H9 (cell line): ENCODE results near the gene CYSLTR2. TPM values are rescaled to one million over a fixed set of nuclear protein-coding genes. Genes with fewer than 3 reads are reported as not detected.

ENCODE experiments used
- DNase-seq: peaks from one replicate; pipeline ENCODE4 v3.0.0-alpha.2; 2017
- H2AFZ ChIP-seq: one replicate; pipeline ENCODE4 v1.6.1; 2013; ENCODE audit warnings: mild to moderate bottlenecking, low read length, control low read depth, moderate library complexity
- H2AK5ac ChIP-seq: 2 replicates; pipeline ENCODE4 v1.6.1; 2013; ENCODE audit warnings: low read length, control low read depth, mixed read lengths; ENCODE audit not compliant: insufficient read length
- H2BK120ac ChIP-seq: one replicate; pipeline ENCODE4 v1.6.1; 2013; ENCODE audit warnings: low read depth, mild to moderate bottlenecking, low read length, control low read depth, inconsistent platforms; ENCODE audit not compliant: poor library complexity, severe bottlenecking
- H2BK12ac ChIP-seq: 2 replicates; pipeline ENCODE4 v1.6.1; 2013; ENCODE audit warnings: low read length, control low read depth, mixed read lengths, low read depth; ENCODE audit not compliant: insufficient read length
- H2BK15ac ChIP-seq: 2 replicates; pipeline ENCODE4 v1.6.1; 2013; ENCODE audit warnings: low read depth, low read length, control low read depth
- H2BK20ac ChIP-seq: one replicate; pipeline ENCODE4 v1.6.1; 2013; ENCODE audit warnings: low read depth, mild to moderate bottlenecking, low read length, control low read depth, inconsistent platforms; ENCODE audit not compliant: poor library complexity, severe bottlenecking
- H2BK5ac ChIP-seq: 2 replicates; pipeline ENCODE4 v1.6.1; 2013; ENCODE audit warnings: low read length, control low read depth, mixed read lengths; ENCODE audit not compliant: insufficient read length
- H3K14ac ChIP-seq: 2 replicates; pipeline ENCODE4 v1.6.1; 2013; ENCODE audit warnings: low read length, control low read depth; ENCODE audit not compliant: insufficient read depth
- H3K18ac ChIP-seq: 2 replicates; pipeline ENCODE4 v1.6.1; 2013; ENCODE audit warnings: low read depth, mild to moderate bottlenecking, mixed read lengths, low read length, control low read depth; ENCODE audit not compliant: insufficient read length
- H3K23ac ChIP-seq: 2 replicates; pipeline ENCODE4 v1.6.1; 2013; ENCODE audit warnings: low read length, control low read depth, mixed read lengths, low read depth; ENCODE audit not compliant: insufficient read length
- H3K23me2 ChIP-seq: 2 replicates; pipeline ENCODE4 v1.6.1; 2013; ENCODE audit warnings: low read depth, mild to moderate bottlenecking, mixed read lengths, low read length, control low read depth; ENCODE audit not compliant: insufficient read length, poor library complexity, severe bottlenecking
- H3K27ac ChIP-seq: 2 replicates; pipeline ENCODE4 v1.5.1; 2013; ENCODE audit warnings: low read length, control low read depth, mixed read lengths, low read depth; ENCODE audit not compliant: insufficient read length
- H3K27me3 ChIP-seq: 2 replicates; pipeline ENCODE4 v1.6.1; 2013; ENCODE audit warnings: low read length, control low read depth, inconsistent platforms; ENCODE audit not compliant: insufficient read depth
- H3K4ac ChIP-seq: 2 replicates; pipeline ENCODE4 v1.6.1; 2013; ENCODE audit warnings: low read depth, mild to moderate bottlenecking, control low read depth, inconsistent platforms, low read length, moderate library complexity
- H3K4me1 ChIP-seq: 2 replicates; pipeline ENCODE4 v1.6.1; 2013; ENCODE audit warnings: low read length, control low read depth, inconsistent platforms; ENCODE audit not compliant: insufficient read depth
- H3K4me2 ChIP-seq: 2 replicates; pipeline ENCODE4 v1.6.1; 2013; ENCODE audit warnings: low read length, control low read depth, mixed read lengths; ENCODE audit not compliant: insufficient read length, insufficient read depth
- H3K56ac ChIP-seq: 2 replicates; pipeline ENCODE4 v1.6.1; 2013; ENCODE audit warnings: low read depth, mild to moderate bottlenecking, mixed read lengths, low read length, control low read depth; ENCODE audit not compliant: insufficient read length
- H3K79me1 ChIP-seq: 2 replicates; pipeline ENCODE4 v1.6.1; 2013; ENCODE audit warnings: low read depth, mild to moderate bottlenecking, moderate library complexity, low read length, control low read depth, inconsistent platforms; ENCODE audit not compliant: insufficient read depth, poor library complexity, severe bottlenecking
- H3K79me2 ChIP-seq: 2 replicates; pipeline ENCODE4 v1.6.1; 2013; ENCODE audit warnings: low read length, control low read depth, inconsistent platforms; ENCODE audit not compliant: insufficient read depth
- H3K9ac ChIP-seq: 2 replicates; pipeline ENCODE4 v1.6.1; 2013; ENCODE audit warnings: low read length, control low read depth, mixed read lengths; ENCODE audit not compliant: insufficient read length; ENCODE audit errors: extremely low read depth
- H3K9me3 ChIP-seq: one replicate; pipeline ENCODE4 v1.6.1; 2013; ENCODE audit warnings: low read depth, low read length, inconsistent platforms; ENCODE audit not compliant: control insufficient read depth
- H3T11ph ChIP-seq: one replicate; pipeline ENCODE4 v1.6.1; 2013; ENCODE audit warnings: mild to moderate bottlenecking, low read length, control low read depth, inconsistent platforms
- H4K20me1 ChIP-seq: one replicate; pipeline ENCODE4 v1.6.1; 2013; ENCODE audit not compliant: control insufficient read depth, insufficient read length, insufficient read depth
- H4K5ac ChIP-seq: 2 replicates; pipeline ENCODE4 v1.6.1; 2013; ENCODE audit warnings: low read depth, mild to moderate bottlenecking, mixed read lengths, low read length, control low read depth; ENCODE audit not compliant: insufficient read length
- H4K8ac ChIP-seq: replicated peaks from 2 replicates; pipeline ENCODE4 v1.6.1; 2013; ENCODE audit warnings: low read length, control low read depth, mixed read lengths, low read depth; ENCODE audit not compliant: insufficient read length
- H4K91ac ChIP-seq: 2 replicates; pipeline ENCODE4 v1.6.1; 2013; ENCODE audit warnings: low read depth, mild to moderate bottlenecking, moderate library complexity, mixed read lengths, low read length, control low read depth; ENCODE audit not compliant: insufficient read length
- H3K27ac Mint-ChIP-seq, 3 experiments: 2 replicates in 2 of 3; 3 replicates in 1 of 3; pipeline ENCODE4 v1.8.0; 2020 to 2021; ENCODE audit warnings: mixed read lengths in 3 of 3, mild to moderate bottlenecking in 1 of 3, moderate library complexity in 1 of 3
- H3K27me3 Mint-ChIP-seq: 2 replicates; pipeline ENCODE4 v1.8.0; 2021; ENCODE audit warnings: low read depth, mild to moderate bottlenecking, moderate library complexity, mixed read lengths
- H3K36me3 Mint-ChIP-seq, 3 experiments: 2 replicates in 2 of 3; 3 replicates in 1 of 3; pipeline ENCODE4 v1.8.0; 2020 to 2021; ENCODE audit warnings: low read depth in 3 of 3, mixed read lengths in 3 of 3; ENCODE audit not compliant: insufficient read depth in 1 of 3
- H3K4me1 Mint-ChIP-seq, 2 experiments: 2 replicates each; pipeline ENCODE4 v1.8.0; 2020; ENCODE audit warnings: mixed read lengths in 2 of 2
- H3K4me3 Mint-ChIP-seq, 2 experiments: 2 replicates in 1 of 2; 3 replicates in 1 of 2; pipeline ENCODE4 v1.8.0; 2020 to 2021; ENCODE audit warnings: mild to moderate bottlenecking in 2 of 2, mixed read lengths in 2 of 2, moderate library complexity in 1 of 2
- H3K9me3 Mint-ChIP-seq, 2 experiments: 2 replicates in 1 of 2; 3 replicates in 1 of 2; pipeline ENCODE4 v1.8.0; 2020; ENCODE audit warnings: mild to moderate bottlenecking in 2 of 2, mixed read lengths in 2 of 2, moderate library complexity in 1 of 2
- WGBS: extraction: QIAGEN DNeasy Blood & Tissue Kit; methylation state at CpG from one replicate; pipeline ENCODE4 v1.1.7; 2013; ENCODE audit warnings: missing lambda C conversion rate, low lambda C conversion rate, mixed read lengths; ENCODE audit not compliant: insufficient read length; ENCODE audit errors: extremely low coverage; 5-methylcytosine and 5-hydroxymethylcytosine counted together
- total RNA-seq: library from RNA; stranded (reverse); gene quantifications from 2 replicates; pipeline ENCODE4 v1.2.1, GENCODE V29; 2021
- TF ChIP-seq, protein P1 (sequence below): fragments of 200-600 bp; sonication (generic); conservative IDR thresholded peaks from 3 replicates; pipeline ENCODE4 v1.8.0; 2021; ENCODE audit warnings: antibody characterized with exemption, mild to moderate bottlenecking

CYSLTR2 gene
- total RNA-seq, 1 experiment from 2014 or later, result not detected

DNA sequence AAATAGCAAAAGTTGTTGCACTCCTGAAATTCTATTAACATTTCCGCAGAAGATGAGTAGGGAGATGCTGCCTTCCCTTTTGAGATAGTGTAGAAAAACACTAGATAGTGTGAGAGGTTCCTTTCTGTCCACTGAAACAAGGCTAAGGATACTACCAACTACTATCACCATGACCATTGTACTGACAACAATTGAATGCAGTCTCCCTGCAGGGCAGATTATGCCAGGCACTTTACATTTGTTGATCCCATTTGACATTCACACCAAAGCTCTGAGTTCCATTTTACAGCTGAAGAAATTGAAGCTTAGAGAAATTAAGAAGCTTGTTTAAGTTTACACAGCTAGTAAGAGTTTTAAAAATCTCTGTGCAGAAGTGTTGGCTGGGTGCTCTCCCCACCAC lies 55.0 kb downstream of the CYSLTR2 start:
- Mint-ChIP-seq H3K27ac (no peak overlapping the region), H3K27me3 (peaks cover 2% of the 10 kb centered on the region; the same call in 1 of the 2 replicates), H3K4me3 (no peak overlapping the region), H3K4me1 (peaks cover 15 to 18% of the 10 kb centered on the region in 2 experiments), H3K36me3 (peaks cover 3 to 30% (median 8%) of the 10 kb centered on the region in 3 experiments; a peak in 6 of 7 replicates), H3K9me3 (peaks cover 33 to 35% of the 10 kb centered on the region in 2 experiments)
- DNase-seq, result no peak
- H4K5ac ChIP-seq, result no peak overlapping the region
- no peak overlapping the region for H2BK12ac ChIP-seq
- H2AFZ ChIP-seq, result no peak overlapping the region
- H3K4me1 ChIP-seq, result no peaks in the 10 kb centered on the region
- no peak overlapping the region for H2BK15ac ChIP-seq
- H3K4ac ChIP-seq, result no peak overlapping the region
- H2BK120ac ChIP-seq, result no peak overlapping the region
- no peaks in the 10 kb centered on the region for H3K79me1 ChIP-seq
- no peaks in the 10 kb centered on the region for H3K27me3 ChIP-seq
- H2BK5ac ChIP-seq, result no peak overlapping the region
- no peak overlapping the region for H3K18ac ChIP-seq
- TF ChIP-seq, protein P1, sequence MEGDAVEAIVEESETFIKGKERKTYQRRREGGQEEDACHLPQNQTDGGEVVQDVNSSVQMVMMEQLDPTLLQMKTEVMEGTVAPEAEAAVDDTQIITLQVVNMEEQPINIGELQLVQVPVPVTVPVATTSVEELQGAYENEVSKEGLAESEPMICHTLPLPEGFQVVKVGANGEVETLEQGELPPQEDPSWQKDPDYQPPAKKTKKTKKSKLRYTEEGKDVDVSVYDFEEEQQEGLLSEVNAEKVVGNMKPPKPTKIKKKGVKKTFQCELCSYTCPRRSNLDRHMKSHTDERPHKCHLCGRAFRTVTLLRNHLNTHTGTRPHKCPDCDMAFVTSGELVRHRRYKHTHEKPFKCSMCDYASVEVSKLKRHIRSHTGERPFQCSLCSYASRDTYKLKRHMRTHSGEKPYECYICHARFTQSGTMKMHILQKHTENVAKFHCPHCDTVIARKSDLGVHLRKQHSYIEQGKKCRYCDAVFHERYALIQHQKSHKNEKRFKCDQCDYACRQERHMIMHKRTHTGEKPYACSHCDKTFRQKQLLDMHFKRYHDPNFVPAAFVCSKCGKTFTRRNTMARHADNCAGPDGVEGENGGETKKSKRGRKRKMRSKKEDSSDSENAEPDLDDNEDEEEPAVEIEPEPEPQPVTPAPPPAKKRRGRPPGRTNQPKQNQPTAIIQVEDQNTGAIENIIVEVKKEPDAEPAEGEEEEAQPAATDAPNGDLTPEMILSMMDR, result no peak
- no peak overlapping the region for H2AK5ac ChIP-seq
- no peaks in the 10 kb centered on the region for H3K79me2 ChIP-seq
- no peak overlapping the region for H2BK20ac ChIP-seq
- H3K23me2 ChIP-seq, result no peaks in the 10 kb centered on the region
- H3K9me3 ChIP-seq, result no peaks in the 10 kb centered on the region
- no peak overlapping the region for H3K23ac ChIP-seq
- no peak overlapping the region for H3K56ac ChIP-seq
- H3T11ph ChIP-seq, result no peak overlapping the region
- no peak overlapping the region for H3K27ac ChIP-seq
- no peaks in the 10 kb centered on the region for H4K20me1 ChIP-seq
- no CpG with 5 or more reads among the region's 1 CpG for WGBS
- no peak overlapping the region for H4K8ac ChIP-seq
- no peak overlapping the region for H3K14ac ChIP-seq
- no peak overlapping the region for H3K9ac ChIP-seq
- H3K4me2 ChIP-seq, result no peak overlapping the region
- no peak overlapping the region for H4K91ac ChIP-seq
